HG03439 (cell line): ENCODE results near the gene KAZN.
"Not testable (repeated sequence)": the region's sequence is repeated elsewhere in the genome, so short reads cannot be mapped to it uniquely, and the experiment has no call there.

Source experiments
- ATAC-seq: cut with Tn5 transposase; IDR thresholded peaks from one replicate; pipeline ENCODE4 v1.9.1; 2021; ENCODE audit warnings: mild to moderate bottlenecking, moderate library complexity; ENCODE audit not compliant: unreplicated experiment

The KAZN gene

DNA sequence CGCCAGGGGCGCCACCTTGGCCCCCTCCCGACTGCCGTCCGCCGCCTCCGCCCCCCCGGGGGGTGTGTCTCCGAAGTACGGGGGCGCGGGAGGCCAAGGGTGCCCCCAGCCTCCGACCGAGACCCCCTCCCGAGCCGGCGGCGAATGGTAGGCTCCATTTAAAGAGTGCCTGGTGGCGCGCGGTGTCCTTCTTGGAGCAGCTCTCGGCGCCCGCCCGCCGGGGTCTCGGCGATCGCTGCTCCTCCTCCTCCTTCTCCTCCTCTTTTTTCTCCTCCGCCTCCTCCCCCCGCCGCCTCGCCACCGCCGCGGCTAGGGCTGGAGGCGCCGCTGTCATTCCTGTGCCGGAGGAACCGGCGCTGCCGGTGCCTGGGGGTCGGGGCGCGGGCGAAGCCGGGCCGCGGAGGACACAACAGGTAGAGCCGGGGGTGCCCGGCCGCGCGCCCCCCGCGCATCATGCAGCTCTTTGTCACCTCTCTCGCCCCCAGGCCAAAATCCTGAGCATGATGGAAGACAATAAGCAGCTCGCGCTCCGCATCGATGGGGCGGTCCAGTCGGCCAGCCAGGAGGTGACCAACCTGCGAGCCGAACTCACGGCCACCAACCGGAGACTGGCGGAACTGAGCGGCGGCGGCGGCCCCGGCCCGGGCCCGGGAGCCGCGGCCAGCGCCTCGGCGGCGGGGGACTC, at the start of gene KAZN:
Gene KAZN, plus strand, starts transcription at position 188 of the 685 bp plus-strand sequence.
- no peak for ATAC-seq

DNA sequence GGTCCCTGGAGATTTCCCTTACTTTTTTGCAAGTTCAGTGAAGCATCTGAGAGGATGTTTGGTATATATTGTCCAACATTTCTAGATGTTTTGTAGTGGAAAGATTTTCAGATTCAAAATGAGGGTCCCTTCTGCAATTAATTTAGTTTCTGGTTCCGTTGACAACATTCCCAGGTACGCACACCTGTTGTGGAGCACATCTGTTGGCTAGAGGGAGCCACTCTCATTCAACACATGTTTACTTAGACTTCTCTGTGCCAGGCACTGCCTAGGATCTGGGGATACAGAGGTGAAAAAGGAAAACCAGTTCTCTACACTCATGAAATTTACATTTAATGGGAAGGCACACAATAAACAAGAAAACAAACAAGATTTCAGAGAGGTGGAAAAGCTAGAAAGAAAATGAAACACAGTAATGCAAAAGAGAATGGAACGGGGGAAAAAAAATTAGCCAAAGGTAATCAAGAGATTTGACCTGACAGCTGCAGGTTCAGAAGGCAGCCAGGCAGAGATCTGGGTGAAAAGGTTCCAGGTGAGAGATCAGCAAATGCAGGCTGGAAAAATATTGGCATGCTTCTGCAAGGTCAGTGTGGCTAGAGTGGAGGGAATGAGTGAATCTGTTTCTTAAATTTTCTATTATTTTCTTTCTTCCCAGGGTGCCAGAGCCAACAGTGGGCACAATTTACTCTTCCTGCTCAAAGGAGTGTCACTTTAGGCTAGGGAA, 48.4 kb upstream of the KAZN start:
- no peak for ATAC-seq

- no peak for ATAC-seq
Observed at GRCh38 chr1:14551386-14551785, 47.1 kb upstream of the KAZN start.

DNA sequence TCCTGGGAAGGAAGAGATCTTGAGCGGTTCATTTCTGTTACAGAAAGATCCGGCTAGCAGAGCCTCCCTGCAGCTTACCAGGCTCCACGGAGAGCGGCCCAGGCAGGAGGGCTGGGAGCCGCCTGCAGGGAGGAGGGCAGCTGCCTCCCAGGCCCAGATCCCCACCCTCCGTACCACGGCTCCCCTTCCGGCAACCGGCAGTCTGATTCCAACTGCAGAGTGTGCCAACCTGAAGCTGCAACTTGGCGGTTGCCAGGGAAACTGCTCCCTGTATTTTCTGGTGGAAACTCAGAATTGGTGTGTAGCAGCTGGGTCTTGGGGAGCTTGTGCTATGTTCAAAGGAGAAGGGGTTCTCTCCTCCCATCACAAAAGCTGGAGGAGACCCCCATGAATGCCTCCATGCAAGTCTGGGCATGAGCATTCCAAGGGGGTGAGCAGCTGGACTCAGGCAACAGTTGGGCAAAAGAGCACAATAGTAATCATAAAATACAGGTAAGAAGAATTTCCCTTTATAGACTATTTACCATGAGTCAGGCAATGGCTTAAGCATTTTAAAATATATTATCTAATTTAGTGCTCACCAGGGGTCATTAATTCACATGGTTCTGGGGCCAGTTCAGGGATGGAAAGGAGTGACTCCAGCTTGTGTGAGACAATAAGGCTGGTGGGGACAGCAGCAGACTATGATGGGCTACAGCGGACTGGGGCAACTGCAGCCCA, 46.1 kb upstream of the KAZN start:
- no peak for ATAC-seq

DNA sequence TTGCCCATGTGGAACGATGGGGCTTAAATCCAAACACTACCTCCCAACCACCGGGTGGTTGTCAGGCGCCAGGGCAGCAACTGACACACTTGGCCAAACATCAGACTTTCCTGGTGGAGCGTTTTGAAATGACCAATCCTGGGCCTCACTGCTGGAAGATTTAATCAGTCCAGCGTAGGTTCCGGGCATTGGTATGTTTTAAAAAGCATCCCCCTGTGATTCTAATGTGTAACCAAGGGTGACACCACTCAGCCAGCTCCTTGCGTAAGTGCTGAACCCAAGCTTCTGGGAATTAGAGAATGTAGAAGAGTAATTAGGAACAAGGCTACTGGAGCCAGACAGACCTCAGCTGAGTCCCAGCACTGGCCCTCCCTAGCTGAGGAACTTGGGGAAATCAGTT, 44.8 kb upstream of the KAZN start:
- ATAC-seq: no peak

DNA sequence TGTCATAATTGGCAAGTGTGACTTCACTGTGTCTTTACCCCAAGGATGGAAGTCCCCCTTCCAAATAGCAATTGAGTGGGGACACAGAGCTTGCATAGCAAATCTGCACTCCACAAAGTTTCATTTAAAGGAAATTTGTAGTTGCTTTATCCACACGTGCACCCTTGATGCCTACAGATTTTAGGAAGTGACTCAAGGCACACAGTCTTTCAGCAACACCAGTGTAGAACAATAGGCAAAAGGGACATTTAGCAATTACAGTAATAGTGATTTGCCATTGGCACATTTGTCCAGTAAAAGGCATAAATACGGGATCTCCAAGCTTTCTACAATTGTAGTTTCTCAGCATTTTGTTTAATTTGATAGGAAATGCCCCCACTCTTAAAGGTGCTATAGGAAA, 43.4 kb upstream of the KAZN start:
- ATAC-seq: no peak

DNA sequence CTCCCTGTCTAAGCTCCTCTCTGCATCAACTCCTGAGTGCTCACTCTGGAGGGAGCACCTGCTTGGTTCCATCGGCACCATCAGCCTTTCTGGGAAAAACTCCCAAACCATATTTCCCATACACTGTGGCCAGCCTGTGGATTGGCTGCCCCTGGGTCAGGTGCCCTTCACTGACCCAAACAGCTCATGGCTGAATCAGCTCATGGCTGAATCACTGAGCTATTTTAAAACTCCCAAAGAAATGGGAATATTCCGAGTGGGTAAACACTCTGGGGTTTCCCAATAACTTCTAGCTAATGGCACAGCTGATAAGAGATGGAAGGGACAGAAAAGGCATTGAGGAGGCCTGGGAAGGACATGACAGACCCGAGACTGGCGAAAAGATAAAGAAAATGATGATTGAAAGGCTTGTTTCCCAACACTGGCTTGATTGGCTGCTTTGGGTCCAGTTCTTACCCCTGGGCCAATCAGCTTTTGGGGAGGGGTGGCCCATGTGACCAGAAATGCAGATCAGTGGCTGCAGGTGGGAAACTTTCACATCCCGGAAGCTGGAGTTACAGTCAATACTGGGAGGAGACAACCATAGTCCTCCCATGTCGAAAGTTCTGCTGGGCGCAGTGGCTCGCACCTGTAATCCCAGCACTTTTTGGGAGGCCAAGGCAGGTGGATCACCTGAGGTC, 37.3 kb upstream of the KAZN start:
- ATAC-seq: no peak

- no peak for ATAC-seq
Observed at GRCh38 chr1:14565090-14565489, 33.4 kb upstream of the KAZN start.

GRCh38 chr1:14567056-14567455, 31.4 kb upstream of the KAZN start:
- ATAC-seq: no peak

DNA sequence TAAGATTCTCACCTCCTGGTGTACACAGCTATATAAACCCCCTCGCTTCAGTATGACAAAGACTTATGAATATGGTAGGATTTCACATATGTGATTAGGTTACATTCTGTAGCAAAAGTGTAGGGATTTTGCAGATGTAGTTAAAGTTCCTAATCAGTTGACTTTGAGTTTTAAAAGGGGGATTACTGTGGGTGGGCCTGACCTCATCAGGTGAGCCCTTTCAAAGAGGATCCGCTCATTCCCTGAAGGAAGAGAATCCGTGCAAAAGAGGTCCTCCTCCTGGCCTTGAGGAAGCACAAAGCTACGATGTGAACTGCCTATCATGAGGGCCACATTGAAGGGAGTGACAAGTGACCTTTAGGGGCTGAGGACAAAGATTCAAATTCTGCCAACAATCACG, 30.6 kb upstream of the KAZN start:
- ATAC-seq: no peak

DNA sequence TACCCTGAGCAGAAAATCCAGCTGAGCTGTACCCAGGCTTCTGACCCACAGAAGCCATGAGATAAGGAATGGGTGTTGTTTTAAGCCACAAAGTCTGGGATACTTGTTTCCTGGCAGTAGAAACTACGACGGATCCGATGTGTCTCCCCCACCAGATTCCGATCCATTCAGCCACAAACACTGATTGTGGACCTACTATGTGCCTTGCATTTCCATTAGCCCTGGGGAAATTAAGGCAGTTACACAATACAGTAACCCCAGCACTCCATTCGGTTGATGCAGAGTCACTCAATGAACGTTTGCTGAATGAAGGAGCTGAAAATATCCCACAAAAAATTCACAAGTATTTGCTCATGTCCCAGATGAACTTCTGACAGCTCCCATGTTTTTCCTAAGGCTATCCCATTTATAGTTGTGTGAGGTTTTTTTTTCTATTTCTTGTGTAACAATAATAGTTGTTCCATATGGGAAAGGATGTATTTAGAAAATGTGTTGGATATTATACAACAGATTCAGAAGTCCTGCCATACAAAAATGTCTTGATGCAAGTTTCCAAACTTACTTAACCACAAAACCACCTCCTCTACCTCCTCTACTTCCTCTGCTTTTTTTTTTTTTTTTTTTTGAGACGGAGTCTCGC, 29.6 kb upstream of the KAZN start:
- ATAC-seq: no peak

- no peak for ATAC-seq
Observed at GRCh38 chr1:14570514-14570913, 28.0 kb upstream of the KAZN start.

DNA sequence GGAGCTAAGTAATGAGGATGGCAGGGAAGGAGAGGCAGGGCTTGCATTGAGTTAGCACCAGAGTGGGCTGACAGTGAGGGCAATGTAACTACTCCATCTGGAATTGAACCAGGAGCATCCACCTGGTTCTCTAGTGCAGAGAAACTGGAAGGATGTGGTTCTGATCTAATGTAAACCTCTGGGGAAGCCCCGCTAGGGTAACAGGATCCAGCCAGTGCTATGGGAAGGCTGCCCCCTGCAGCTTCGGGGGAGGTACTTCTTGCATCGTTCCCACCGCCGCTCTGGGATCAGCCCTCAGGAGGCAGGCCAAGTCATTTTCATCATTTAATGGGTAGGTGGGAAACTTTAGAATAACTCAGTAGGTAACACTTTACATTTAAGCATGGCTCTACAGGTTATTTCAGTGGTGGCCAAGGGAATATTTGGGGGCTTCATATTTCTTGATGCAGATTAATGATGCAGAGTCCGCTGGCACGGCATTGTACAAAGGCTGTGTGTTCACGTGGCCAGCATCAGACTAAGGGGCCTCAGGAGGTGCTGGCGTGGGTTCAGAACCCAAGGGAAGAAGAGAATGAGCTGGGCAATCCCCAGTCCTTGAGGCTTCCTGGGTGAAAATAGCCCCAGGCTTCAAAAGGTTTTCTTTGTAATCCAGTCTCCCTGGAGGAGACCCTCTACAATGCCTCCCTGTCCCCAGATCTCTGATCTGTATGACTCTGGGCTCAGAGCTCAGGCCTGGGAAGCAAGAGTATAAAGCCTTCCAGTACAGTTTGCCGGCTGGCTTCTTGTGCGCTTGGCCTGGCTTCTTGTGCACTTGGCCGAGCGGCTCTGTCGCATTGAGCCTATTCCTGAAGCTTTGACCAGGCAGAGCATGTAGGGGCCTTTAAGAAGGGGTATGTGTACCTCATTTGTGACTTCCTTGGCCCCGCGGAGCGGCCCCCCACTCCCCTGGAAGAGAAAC, 26.4 kb upstream of the KAZN start:
- no peak for ATAC-seq

GRCh38 chr1:14572861-14573260, 25.6 kb upstream of the KAZN start:
- no peak for ATAC-seq

- ATAC-seq: no peak
Observed at GRCh38 chr1:14576155-14576554, 22.3 kb upstream of the KAZN start.

DNA sequence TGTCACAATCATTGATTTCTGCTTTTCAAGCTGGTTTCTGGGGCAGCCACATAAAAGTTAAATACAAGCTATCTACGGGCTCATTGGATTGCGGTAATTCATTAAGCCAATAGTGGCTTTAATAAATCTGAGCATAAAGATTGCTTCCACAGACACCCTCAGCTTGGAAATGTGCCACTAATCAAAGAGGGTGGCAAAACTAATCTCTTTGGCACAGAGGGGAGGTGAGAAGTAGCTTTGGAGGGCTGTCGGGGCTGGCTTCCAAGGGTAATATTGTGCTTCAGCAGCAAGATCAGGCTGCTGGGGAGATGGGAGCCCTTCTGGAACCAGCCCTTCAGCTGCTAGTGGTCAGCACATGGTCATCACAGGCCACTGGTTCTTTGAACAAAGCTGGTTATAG, 21.2 kb upstream of the KAZN start:
- ATAC-seq: no peak

- no peak for ATAC-seq
Observed at GRCh38 chr1:14578156-14578555, 20.3 kb upstream of the KAZN start.

DNA sequence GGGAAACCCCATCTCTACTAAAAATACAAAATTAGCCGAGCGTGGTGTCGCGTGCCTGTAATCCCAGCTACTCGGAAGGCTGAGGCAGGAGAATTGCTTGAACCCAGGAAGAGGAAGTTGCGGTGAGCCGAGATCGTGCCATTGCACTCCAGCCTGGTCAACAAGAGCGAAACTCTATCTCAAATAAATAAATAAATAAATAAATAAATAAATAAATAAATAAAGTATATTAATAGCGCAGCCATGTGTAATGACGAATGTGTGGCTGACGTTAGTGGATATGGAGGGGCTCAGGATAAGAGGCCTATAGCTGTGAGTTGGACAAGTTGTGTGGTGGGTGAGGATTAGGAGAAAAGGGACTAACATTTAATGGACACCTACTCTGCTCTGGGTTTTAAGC, 18.2 kb upstream of the KAZN start:
- not testable (repeated sequence) for ATAC-seq

DNA sequence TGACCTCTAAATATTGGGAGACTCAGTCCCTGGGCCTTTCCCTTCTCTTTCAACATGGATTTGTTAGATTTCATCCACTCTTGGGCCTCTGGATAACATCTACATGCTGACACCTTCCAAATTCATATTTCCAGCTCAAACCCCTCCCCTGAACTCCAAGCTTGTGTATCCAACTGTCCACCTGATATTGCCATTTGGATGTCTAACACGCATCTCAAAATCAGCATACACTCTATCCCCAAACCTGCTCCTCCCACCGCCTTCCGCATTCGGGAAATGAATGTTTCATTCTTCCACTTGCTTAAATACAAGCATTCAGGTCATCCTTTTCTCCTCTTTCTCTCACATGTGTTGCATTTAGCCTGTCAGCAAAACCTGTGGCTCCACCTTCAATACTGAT, 17.5 kb upstream of the KAZN start:
- ATAC-seq: no peak

- ATAC-seq: no peak
Observed at GRCh38 chr1:14583788-14584187, 14.7 kb upstream of the KAZN start.
